ENCODE results near the gene SPIRE2. TPM values are rescaled to one million over a fixed set of nuclear protein-coding genes. Genes with fewer than 3 reads are reported as not detected.

SPIRE2 gene
- total and polyA plus RNA-seq, 2 experiments from 2014 or later = 18.4 to 21.7 TPM

DNA sequence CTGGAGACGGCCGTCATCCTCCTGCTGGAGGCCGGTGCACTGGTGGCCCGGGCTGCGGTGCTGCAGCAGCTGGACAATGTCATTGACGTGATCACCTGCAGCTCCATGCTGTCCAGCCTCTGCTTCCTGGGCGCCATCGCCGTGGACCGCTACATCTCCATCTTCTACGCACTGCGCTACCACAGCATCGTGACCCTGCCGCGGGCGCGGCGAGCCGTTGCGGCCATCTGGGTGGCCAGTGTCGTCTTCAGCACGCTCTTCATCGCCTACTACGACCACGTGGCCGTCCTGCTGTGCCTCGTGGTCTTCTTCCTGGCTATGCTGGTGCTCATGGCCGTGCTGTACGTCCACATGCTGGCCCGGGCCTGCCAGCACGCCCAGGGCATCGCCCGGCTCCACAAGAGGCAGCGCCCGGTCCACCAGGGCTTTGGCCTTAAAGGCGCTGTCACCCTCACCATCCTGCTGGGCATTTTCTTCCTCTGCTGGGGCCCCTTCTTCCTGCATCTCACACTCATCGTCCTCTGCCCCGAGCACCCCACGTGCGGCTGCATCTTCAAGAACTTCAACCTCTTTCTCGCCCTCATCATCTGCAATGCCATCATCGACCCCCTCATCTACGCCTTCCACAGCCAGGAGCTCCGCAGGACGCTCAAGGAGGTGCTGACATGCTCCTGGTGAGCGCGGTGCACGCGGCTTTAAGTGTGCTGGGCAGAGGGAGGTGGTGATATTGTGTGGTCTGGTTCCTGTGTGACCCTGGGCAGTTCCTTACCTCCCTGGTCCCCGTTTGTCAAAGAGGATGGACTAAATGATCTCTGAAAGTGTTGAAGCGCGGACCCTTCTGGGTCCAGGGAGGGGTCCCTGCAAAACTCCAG is 91.5 kb downstream of the SPIRE2 start:
- Histone ChIP-seq H4K20me1 (ENCODE audit: insufficient read depth, poor library complexity, severe bottlenecking) (peaks cover 10% of the 10 kb centered on the region), H3K9me3 (ENCODE audit: low read depth) (no peaks in the 10 kb centered on the region), H3K36me3 (replicated peaks; ENCODE audit: insufficient read depth, low read depth) (no peaks in the 10 kb centered on the region), H3K79me2 (peaks cover 6% of the 10 kb centered on the region), H3K4me3 (no peak overlapping the region), H3K4me1 (ENCODE audit: insufficient read depth) (peaks cover 33% of the 10 kb centered on the region), H3K9me2 (replicated peaks; ENCODE audit: insufficient read depth) (no peaks in the 10 kb centered on the region), H2AFZ (no peak overlapping the region), H3K27ac (no peak overlapping the region), H3K27me3 (peaks cover 6% of the 10 kb centered on the region), H3K4me2 (no peak overlapping the region)
- no peak for DNase-seq (ENCODE audit: low spot score)
- WGBS (ENCODE audit: low lambda C conversion rate, missing lambda C conversion rate) = 97% methylated on average over 52 of the region's 52 CpGs
- TF ChIP-seq EZH2phosphoT487 (IDR thresholded peaks at IDR 0.05; ENCODE audit: low read depth, severe bottlenecking, unreplicated experiment) (no peak), EZH2 (IDR thresholded peaks at IDR 0.05; ENCODE audit: borderline replicate concordance) (no peak)
- TF ChIP-seq, protein P1, sequence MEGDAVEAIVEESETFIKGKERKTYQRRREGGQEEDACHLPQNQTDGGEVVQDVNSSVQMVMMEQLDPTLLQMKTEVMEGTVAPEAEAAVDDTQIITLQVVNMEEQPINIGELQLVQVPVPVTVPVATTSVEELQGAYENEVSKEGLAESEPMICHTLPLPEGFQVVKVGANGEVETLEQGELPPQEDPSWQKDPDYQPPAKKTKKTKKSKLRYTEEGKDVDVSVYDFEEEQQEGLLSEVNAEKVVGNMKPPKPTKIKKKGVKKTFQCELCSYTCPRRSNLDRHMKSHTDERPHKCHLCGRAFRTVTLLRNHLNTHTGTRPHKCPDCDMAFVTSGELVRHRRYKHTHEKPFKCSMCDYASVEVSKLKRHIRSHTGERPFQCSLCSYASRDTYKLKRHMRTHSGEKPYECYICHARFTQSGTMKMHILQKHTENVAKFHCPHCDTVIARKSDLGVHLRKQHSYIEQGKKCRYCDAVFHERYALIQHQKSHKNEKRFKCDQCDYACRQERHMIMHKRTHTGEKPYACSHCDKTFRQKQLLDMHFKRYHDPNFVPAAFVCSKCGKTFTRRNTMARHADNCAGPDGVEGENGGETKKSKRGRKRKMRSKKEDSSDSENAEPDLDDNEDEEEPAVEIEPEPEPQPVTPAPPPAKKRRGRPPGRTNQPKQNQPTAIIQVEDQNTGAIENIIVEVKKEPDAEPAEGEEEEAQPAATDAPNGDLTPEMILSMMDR (IDR thresholded peaks at IDR 0.05; ENCODE audit: poor library complexity) = no peak

DNA sequence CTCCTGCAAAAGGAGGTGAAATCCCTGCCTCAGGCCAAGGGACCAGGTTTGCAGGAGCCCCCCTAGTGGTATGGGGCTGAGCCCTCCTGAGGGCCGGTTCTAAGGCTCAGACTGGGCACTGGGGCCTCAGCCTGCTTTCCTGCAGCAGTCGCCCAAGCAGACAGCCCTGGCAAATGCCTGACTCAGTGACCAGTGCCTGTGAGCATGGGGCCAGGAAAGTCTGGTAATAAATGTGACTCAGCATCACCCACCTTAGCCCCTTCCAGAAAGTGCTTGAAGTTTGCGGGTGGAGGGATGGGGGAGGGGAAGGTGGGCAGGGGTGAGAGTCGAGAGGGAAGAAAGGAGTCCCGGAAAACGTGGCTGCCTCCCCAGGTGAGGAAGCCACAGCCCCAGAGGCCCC is 92.4 kb downstream of the SPIRE2 start:
- H3K4me1 ChIP-seq (ENCODE audit: insufficient read depth) = peaks cover 33% of the 10 kb centered on the region
- H2AFZ ChIP-seq = no peak overlapping the region
- H3K79me2 ChIP-seq = peaks cover 6% of the 10 kb centered on the region
- H3K36me3 ChIP-seq (replicated peaks; ENCODE audit: insufficient read depth, low read depth) = no peaks in the 10 kb centered on the region
- no peaks in the 10 kb centered on the region for H3K9me2 ChIP-seq (replicated peaks; ENCODE audit: insufficient read depth)
- peaks cover 6% of the 10 kb centered on the region for H3K27me3 ChIP-seq
- no peak for DNase-seq (ENCODE audit: low spot score)
- peaks cover 17% of the 10 kb centered on the region for H4K20me1 ChIP-seq (ENCODE audit: insufficient read depth, poor library complexity, severe bottlenecking)
- peak overlapping the region; percentile 99 for H3K27ac ChIP-seq
- 41% methylated on average over 4 of the region's 6 CpGs for WGBS (ENCODE audit: low lambda C conversion rate, missing lambda C conversion rate)
- H3K4me2 ChIP-seq = peak overlapping the region; percentile 84
- TF ChIP-seq, protein P1 (IDR thresholded peaks at IDR 0.05; ENCODE audit: poor library complexity) = no peak
- TF ChIP-seq EZH2phosphoT487 (IDR thresholded peaks at IDR 0.05; ENCODE audit: low read depth, severe bottlenecking, unreplicated experiment) (no peak), EZH2 (IDR thresholded peaks at IDR 0.05; ENCODE audit: borderline replicate concordance) (no peak)
- no peaks in the 10 kb centered on the region for H3K9me3 ChIP-seq (ENCODE audit: low read depth)
- H3K4me3 ChIP-seq = no peak overlapping the region

Other genes starting within 250 kb of the SPIRE2 start
- gene DPEP1, start 214.8 kb upstream of the SPIRE2 start, total RNA-seq = 48.3 and 52.9 TPM in 2 replicates
- gene DPEP1, start 214.8 kb upstream of the SPIRE2 start, polyA plus RNA-seq = 106 and 128 TPM in 2 replicates
- gene CHMP1A, start 170.8 kb upstream of the SPIRE2 start, total RNA-seq = 73.2 and 78.7 TPM in 2 replicates
- 101 and 104 TPM in 2 replicates for gene CHMP1A, start 170.8 kb upstream of the SPIRE2 start, polyA plus RNA-seq
- gene SPATA33, start 170.6 kb upstream of the SPIRE2 start, total RNA-seq = 3.6 and 4.4 TPM in 2 replicates
- gene SPATA33, start 170.6 kb upstream of the SPIRE2 start, polyA plus RNA-seq = 16.8 and 17.9 TPM in 2 replicates
- gene CDK10, start 141.8 kb upstream of the SPIRE2 start, total RNA-seq = 60.1 and 70.4 TPM in 2 replicates
- gene CDK10, start 141.8 kb upstream of the SPIRE2 start, polyA plus RNA-seq = 155 and 187 TPM in 2 replicates
- 20.2 and 32.9 TPM in 2 replicates for gene SPATA2L, start 126.8 kb upstream of the SPIRE2 start, total RNA-seq
- 23.6 and 25.0 TPM in 2 replicates for gene SPATA2L, start 126.8 kb upstream of the SPIRE2 start, polyA plus RNA-seq
- gene VPS9D1, start 107.6 kb upstream of the SPIRE2 start, total RNA-seq = 8.0 and 13.8 TPM in 2 replicates
- gene VPS9D1, start 107.6 kb upstream of the SPIRE2 start, polyA plus RNA-seq = 25.5 and 30.2 TPM in 2 replicates
- gene ZNF276, start 106.9 kb upstream of the SPIRE2 start, total RNA-seq = 8.4 and 23.2 TPM in 2 replicates
- 15.0 and 18.3 TPM in 2 replicates for gene ZNF276, start 106.9 kb upstream of the SPIRE2 start, polyA plus RNA-seq
- 6.1 and 9.5 TPM in 2 replicates for gene FANCA, start 11.8 kb upstream of the SPIRE2 start, total RNA-seq
- gene FANCA, start 11.8 kb upstream of the SPIRE2 start, polyA plus RNA-seq = 9.6 and 11.4 TPM in 2 replicates
- 79.3 and 130 TPM in 2 replicates for gene TCF25, start 45.1 kb downstream of the SPIRE2 start, total RNA-seq
- 206 and 256 TPM in 2 replicates for gene TCF25, start 45.1 kb downstream of the SPIRE2 start, polyA plus RNA-seq
- 4.2 and 4.5 TPM in 2 replicates for gene MC1R, start 90.4 kb downstream of the SPIRE2 start, total RNA-seq
- 3.4 and 4.8 TPM in 2 replicates for gene MC1R, start 90.4 kb downstream of the SPIRE2 start, polyA plus RNA-seq
- 50.0 and 87.2 TPM in 2 replicates for gene TUBB3, start 94.9 kb downstream of the SPIRE2 start, total RNA-seq
- gene TUBB3, start 94.9 kb downstream of the SPIRE2 start, polyA plus RNA-seq = 69.3 and 70.0 TPM in 2 replicates
- gene DEF8, start 120.3 kb downstream of the SPIRE2 start, total RNA-seq = 61.7 and 69.1 TPM in 2 replicates
- gene DEF8, start 120.3 kb downstream of the SPIRE2 start, polyA plus RNA-seq = 64.2 and 74.7 TPM in 2 replicates
- gene DBNDD1, start 191.0 kb downstream of the SPIRE2 start, total RNA-seq = 5.5 and 8.5 TPM in 2 replicates
- gene DBNDD1, start 191.0 kb downstream of the SPIRE2 start, polyA plus RNA-seq = 18.2 and 21.0 TPM in 2 replicates
- gene PRDM7, start 248.9 kb downstream of the SPIRE2 start, total RNA-seq = not detected in 2 replicates
- not detected in 2 replicates for gene PRDM7, start 248.9 kb downstream of the SPIRE2 start, polyA plus RNA-seq

Measured in hepatocyte (in vitro differentiated cells).